A204.1 (cell line): ENCODE measurements around the gene SPATS2.

Source experiments
- FAIRE-seq: peaks from 2 replicates; lab custom pipeline; 2012; peaks lifted over from hg19 to GRCh38; lab: Jason Lieb, UNC

Gene SPATS2

GRCh38 chr12:49335955-49336644 lies 31.2 kb upstream of the SPATS2 start:
- no peak for FAIRE-seq

GRCh38 chr12:49336645-49337584 lies 30.3 kb upstream of the SPATS2 start, which contains the start of gene C1QL4:
Gene C1QL4 (minus strand): TSS chr12:49337188. CDS start chr12:49336477, 711 bp downstream.
- no peak for FAIRE-seq

GRCh38 chr12:49338830-49339463 lies 28.3 kb upstream of the SPATS2 start:
- FAIRE-seq: no peak

GRCh38 chr12:49339464-49339861 lies 27.8 kb upstream of the SPATS2 start:
- no peak for FAIRE-seq

- FAIRE-seq: no peak
These were observed 27.0 kb upstream of the SPATS2 start for GRCh38 chr12:49340095-49340870.

- no peak for FAIRE-seq
These were observed 26.1 kb upstream of the SPATS2 start for GRCh38 chr12:49340971-49341776.

DNA sequence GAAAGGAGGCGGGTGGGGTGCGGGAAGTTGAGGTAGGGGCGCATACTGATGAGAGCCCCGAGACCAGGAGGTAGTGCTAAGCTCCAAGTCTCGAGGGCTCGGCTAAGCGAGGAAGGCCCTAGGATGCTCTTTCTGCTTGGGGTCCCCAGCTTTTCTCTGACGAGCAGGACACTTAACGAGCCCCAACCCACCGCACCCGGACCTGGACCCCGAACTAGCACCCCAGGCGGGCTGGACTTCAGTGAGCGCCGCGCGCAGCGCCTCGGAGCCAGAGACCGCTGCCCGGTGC lies 25.5 kb upstream of the SPATS2 start:
- no peak for FAIRE-seq

DNA sequence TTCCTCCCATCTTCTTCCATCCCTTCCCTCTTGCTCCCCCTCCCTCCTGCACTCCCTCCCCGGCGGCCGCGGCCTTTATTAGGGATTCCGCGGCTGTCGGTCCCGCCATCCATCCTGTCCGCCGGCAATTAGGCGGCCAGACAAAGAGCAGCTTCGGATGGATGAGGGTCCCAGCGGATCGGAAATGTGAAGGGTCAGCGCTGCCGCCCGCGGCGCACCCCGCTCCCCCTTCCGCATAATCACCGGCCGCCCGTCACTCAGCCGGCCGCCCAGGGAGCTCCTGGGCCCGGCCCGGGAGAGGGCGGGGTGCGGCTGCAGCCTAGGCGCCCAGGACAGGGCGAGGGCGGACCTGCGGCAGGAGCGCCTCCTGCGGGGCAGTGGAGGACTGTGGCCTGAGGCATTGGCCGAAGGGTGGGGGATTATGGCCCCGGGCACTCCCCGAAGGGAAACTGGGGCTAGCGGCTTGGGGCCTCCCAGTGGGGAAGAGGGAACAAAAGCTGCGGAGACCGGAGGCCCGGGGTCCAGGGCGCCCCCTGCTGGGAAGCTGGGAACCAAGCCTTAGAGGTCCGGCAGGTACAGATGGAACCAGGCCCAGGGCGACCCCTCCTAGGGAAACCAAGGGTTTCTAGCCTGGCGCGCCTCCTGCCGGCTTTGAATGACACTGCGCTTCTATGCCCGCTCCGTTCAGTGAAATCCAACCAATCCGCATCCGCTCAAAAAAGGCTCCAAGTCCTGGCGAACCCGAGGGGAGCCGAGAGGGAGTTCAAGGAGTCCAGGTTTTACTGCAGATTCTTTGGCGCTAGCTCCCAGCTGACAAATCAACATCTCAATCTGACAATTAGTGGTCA lies 25.0 kb upstream of the SPATS2 start:
- FAIRE-seq: no peak

GRCh38 chr12:49342914-49343731 lies 24.1 kb upstream of the SPATS2 start:
- no peak for FAIRE-seq

- no peak for FAIRE-seq
These were observed 22.7 kb upstream of the SPATS2 start for GRCh38 chr12:49344486-49345050.

DNA sequence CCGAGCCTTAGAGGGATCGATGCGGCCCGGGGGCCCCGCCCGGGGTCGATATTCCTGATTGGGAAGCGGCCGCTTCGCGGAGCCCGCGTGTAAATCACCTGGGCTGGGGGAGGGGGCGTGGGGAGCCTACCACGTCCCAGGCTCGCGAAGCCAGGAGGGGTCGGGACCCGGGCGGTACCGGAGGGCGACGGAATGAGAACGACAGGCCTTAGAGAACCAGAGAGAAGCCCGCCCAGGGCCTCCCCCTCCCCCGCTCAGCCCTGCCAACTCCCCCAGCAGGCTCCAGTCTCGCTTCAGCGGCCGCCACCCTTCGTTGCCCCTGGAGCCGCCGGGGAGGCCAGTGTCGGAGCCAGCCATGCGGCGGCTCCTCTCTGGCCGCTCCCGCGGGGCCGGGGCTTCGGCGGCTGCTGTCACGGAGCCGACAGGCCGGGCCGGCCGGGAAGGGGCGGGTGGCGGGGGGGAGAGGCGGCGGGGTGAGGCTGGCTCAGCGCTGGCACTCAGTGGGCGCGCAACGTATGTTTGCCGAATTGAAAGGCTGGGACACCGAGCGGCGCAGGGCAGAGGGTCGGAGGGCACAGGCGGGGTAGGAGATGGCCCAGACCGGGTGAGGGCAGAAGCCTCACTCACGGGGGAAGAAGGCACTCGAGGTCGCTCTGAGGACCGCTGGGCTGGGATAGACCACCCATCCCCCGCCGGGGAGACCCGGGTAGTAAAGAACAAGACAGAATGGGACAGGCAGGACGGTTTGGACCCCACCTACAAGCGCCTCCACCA lies 22.0 kb upstream of the SPATS2 start:
- no peak for FAIRE-seq

DNA sequence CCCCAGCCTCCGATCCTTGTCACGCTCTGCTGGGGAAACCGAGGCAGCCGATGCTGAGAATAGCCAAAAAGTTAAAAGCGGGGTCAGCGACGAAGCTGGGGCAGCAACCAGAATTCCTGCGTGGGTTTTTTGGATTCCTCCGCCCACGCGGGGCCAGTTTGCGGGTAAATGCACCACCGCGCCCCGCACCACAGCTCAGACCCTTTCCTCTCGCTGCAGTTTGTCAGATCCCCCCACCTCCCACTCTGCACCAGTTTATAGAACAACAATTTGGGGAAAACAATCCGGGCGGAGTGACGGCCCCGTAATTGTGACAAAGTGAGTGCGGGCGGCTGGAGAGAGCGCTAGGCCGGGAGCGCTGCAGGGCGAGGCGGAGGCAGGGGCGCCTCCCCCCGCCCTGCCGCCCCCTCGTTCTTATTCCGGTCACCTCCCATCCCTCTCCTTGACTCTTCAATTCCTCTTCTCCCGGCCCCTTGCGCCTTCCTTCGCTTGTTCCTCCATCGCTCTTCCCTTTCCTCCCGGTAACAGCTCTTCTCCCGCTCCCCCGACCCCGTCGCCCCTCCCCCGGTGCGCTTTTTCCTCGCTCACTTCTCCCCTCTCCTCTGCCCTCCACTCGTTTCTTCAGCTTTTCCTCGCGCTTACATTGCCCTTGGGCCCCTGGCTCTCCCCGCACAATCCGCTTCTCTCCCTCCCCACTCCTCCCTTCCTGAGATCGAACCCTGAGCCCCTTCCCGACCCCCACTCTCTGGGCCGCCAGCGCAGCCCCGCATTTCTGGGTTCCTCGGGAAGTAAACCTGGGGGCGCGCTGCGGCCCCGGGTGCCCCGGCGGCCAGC lies 21.2 kb upstream of the SPATS2 start:
- no peak for FAIRE-seq

DNA sequence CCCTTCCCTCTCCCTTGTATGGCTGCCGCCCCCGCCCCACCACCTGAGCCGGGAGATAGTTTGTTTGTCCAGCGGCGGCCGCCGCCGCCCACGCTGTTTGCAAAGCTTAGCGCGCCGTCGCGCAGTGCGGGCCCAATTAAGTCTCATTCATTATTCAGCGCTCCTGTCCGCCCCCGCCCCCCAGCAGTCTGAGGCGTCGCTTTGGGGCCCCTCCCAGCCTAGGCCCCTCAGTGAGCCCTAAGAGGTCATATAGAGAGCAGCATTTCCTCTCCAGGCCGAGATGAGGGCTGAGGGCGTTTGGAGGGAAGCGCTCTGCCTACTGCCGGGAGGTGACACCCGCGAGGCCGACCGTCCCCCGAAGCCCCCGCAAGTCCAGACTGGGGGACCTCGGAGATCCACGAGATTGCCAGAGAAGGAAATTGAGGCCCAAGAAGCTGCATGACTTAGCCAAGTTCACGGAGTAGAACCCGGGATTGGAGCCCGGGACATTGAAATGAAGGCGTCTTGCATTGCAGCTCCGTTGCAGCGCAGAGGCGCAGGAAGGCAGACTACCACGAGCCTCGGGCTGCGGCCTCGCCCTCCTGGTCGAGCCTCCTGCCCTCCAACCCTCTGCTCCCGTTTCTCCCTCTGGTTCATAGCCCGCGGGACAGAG lies 20.5 kb upstream of the SPATS2 start, which contains the start of gene DNAJC22:
Gene DNAJC22, plus strand, starts transcription at position 230 of the 652 bp plus-strand sequence. CDS start 1,985 bp downstream, outside the sequence.
- FAIRE-seq: no peak

GRCh38 chr12:49347311-49348193 lies 19.7 kb upstream of the SPATS2 start:
- no peak for FAIRE-seq

- no peak for FAIRE-seq
These were observed 18.5 kb upstream of the SPATS2 start for GRCh38 chr12:49348781-49349180.

- FAIRE-seq: no peak
These were observed 18.0 kb upstream of the SPATS2 start for GRCh38 chr12:49349266-49349665.
